Measurements from ENCODE around the gene NCR1.

DNA sequence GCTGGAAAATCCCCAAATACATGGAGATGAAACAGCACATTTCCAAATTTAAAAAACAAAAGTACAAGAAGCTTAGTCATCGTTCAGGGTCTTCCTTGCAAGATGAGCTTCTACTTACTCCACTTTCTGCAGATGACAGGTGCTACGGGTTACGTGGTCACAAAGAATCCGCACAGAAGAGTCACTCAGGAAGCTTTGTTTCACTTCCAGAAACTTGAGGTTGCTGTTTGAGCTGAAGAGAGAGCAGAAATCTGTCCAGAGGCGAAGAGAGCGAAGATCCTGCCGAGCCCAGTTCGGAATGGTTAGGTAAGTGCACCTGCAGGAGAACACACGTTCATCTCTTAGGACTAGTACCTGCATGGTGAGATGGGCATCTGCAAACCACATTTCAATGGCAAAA, 32.0 kb downstream of the NCR1 start:
- TF ChIP-seq POLR2A (IDR thresholded peaks at IDR 0.05; ENCODE audit: low read length), result no peak
- TF ChIP-seq RARB (CRISPR knock-in tag; IDR thresholded peaks at IDR 0.05), result no peak
- TF ChIP-seq EHMT2 (IDR thresholded peaks at IDR 0.05; ENCODE audit: low read depth), result no peak
- TF ChIP-seq, protein P1, sequence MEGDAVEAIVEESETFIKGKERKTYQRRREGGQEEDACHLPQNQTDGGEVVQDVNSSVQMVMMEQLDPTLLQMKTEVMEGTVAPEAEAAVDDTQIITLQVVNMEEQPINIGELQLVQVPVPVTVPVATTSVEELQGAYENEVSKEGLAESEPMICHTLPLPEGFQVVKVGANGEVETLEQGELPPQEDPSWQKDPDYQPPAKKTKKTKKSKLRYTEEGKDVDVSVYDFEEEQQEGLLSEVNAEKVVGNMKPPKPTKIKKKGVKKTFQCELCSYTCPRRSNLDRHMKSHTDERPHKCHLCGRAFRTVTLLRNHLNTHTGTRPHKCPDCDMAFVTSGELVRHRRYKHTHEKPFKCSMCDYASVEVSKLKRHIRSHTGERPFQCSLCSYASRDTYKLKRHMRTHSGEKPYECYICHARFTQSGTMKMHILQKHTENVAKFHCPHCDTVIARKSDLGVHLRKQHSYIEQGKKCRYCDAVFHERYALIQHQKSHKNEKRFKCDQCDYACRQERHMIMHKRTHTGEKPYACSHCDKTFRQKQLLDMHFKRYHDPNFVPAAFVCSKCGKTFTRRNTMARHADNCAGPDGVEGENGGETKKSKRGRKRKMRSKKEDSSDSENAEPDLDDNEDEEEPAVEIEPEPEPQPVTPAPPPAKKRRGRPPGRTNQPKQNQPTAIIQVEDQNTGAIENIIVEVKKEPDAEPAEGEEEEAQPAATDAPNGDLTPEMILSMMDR (IDR thresholded peaks at IDR 0.05), result no peak
- no peak for TF ChIP-seq RAD21 (conservative IDR thresholded peaks at IDR 0.05 in 1 of 2, IDR thresholded peaks at IDR 0.05 in 1 of 2)
- TF ChIP-seq, protein P2, sequence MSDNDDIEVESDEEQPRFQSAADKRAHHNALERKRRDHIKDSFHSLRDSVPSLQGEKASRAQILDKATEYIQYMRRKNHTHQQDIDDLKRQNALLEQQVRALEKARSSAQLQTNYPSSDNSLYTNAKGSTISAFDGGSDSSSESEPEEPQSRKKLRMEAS (IDR thresholded peaks at IDR 0.05), result no peak
- no peak for TF ChIP-seq ESRRA (IDR thresholded peaks at IDR 0.05; ENCODE audit: borderline replicate concordance, low read length)
- TF ChIP-seq CHD2 (IDR thresholded peaks at IDR 0.05; ENCODE audit: low read length, partially characterized antibody), result no peak
- no peak for TF ChIP-seq ZFP36 (IDR thresholded peaks at IDR 0.05; ENCODE audit: borderline replicate concordance, partially characterized antibody)
- no peak for TF ChIP-seq NFE2L2 (conservative IDR thresholded peaks at IDR 0.05; ENCODE audit: low read length)
- TF ChIP-seq BCL3 (IDR thresholded peaks at IDR 0.05), result no peak
- no peak for TF ChIP-seq REST (IDR thresholded peaks at IDR 0.05)
- no peak for TF ChIP-seq PHF8 (IDR thresholded peaks at IDR 0.05; ENCODE audit: borderline replicate concordance, low read depth)
- no peak for TF ChIP-seq ELK1 (IDR thresholded peaks at IDR 0.05; ENCODE audit: low read depth, low read length)

All from A549 (cell line).